ENCODE results near the gene CACYBP.
A peak's percentile ranks its signal among the peaks of the same experiment; 100 is the strongest.
"Not testable (repeated sequence)": the region's sequence is repeated elsewhere in the genome, so short reads cannot be mapped to it uniquely, and the experiment has no call there.

The CACYBP gene

GRCh38 chr1:175015243-175015642 lies 15.5 kb downstream of the CACYBP start:
- DNase-seq (ENCODE audit: extremely low read depth, low read depth) = no peak

GRCh38 chr1:175019524-175019923 lies 19.8 kb downstream of the CACYBP start:
- TF ChIP-seq CTCF (IDR thresholded peaks at IDR 0.05; ENCODE audit: low read depth, low read length) = no peak
- DNase-seq (ENCODE audit: extremely low read depth, low read depth) = no peak

More at GRCh38 chr1:175015243-175015642, 15.5 kb downstream of the CACYBP start:
- TF ChIP-seq CTCF (IDR thresholded peaks at IDR 0.05; ENCODE audit: low read depth, low read length) = no peak

- no peak for TF ChIP-seq CTCF (IDR thresholded peaks at IDR 0.05; ENCODE audit: low read depth, low read length)
- peak; percentile 97 for DNase-seq (ENCODE audit: extremely low read depth, low read depth)
Measured at GRCh38 chr1:175023043-175023921, 23.5 kb downstream of the CACYBP start, which contains the start of gene MRPS14. TSS of gene MRPS14 (minus strand) at chr1:175023425. CDS start at chr1:175023408, 17 bp downstream.

- not testable (repeated sequence) for DNase-seq (ENCODE audit: extremely low read depth, low read depth)
Measured at GRCh38 chr1:175023922-175024242, 24.1 kb downstream of the CACYBP start.

- no peak for TF ChIP-seq CTCF (IDR thresholded peaks at IDR 0.05; ENCODE audit: low read depth, low read length)
- no peak for DNase-seq (ENCODE audit: extremely low read depth, low read depth)
Measured at GRCh38 chr1:175024773-175025172, 25.0 kb downstream of the CACYBP start.

GRCh38 chr1:175033953-175034352 lies 34.2 kb downstream of the CACYBP start:
- DNase-seq (ENCODE audit: extremely low read depth, low read depth) = no peak
- TF ChIP-seq CTCF (IDR thresholded peaks at IDR 0.05; ENCODE audit: low read depth, low read length) = no peak

GRCh38 chr1:175034775-175035174 lies 35.0 kb downstream of the CACYBP start:
- DNase-seq (ENCODE audit: extremely low read depth, low read depth) = no peak
- TF ChIP-seq CTCF (IDR thresholded peaks at IDR 0.05; ENCODE audit: low read depth, low read length) = no peak

GRCh38 chr1:175035865-175036264 lies 36.1 kb downstream of the CACYBP start:
- no peak for DNase-seq (ENCODE audit: extremely low read depth, low read depth)
- TF ChIP-seq CTCF (IDR thresholded peaks at IDR 0.05; ENCODE audit: low read depth, low read length) = no peak

Measured in AG09319 (cell line).